NCI-H1417 treated with DMSO at 0.1 percent for 48 hours (cell line): ENCODE measurements around the gene SNRNP40.
A peak's percentile ranks its signal among the peaks of the same experiment; 100 is the strongest.
"Not testable (repeated sequence)": the region's sequence is repeated elsewhere in the genome, so short reads cannot be mapped to it uniquely, and the experiment has no call there.

Experiments used
- DNase-seq: peaks from one replicate; lab custom pipeline; 2025; lab: John Stamatoyannopoulos, UW

The SNRNP40 gene

GRCh38 chr1:31296486-31297276 is at the start of gene SNRNP40, which contains the start of gene ZCCHC17:
Gene SNRNP40 (minus strand): TSS chr1:31296788. CDS start chr1:31296751, 37 bp downstream.
Gene ZCCHC17 (plus strand): TSS chr1:31297032. CDS start chr1:31310099, 13,067 bp downstream.
- peak; percentile 98 for DNase-seq

- no peak for DNase-seq
These were observed 49.0 kb upstream of the SNRNP40 start for GRCh38 chr1:31345635-31346034.

- no peak for DNase-seq
These were observed 47.9 kb upstream of the SNRNP40 start for GRCh38 chr1:31344503-31344902.

DNA sequence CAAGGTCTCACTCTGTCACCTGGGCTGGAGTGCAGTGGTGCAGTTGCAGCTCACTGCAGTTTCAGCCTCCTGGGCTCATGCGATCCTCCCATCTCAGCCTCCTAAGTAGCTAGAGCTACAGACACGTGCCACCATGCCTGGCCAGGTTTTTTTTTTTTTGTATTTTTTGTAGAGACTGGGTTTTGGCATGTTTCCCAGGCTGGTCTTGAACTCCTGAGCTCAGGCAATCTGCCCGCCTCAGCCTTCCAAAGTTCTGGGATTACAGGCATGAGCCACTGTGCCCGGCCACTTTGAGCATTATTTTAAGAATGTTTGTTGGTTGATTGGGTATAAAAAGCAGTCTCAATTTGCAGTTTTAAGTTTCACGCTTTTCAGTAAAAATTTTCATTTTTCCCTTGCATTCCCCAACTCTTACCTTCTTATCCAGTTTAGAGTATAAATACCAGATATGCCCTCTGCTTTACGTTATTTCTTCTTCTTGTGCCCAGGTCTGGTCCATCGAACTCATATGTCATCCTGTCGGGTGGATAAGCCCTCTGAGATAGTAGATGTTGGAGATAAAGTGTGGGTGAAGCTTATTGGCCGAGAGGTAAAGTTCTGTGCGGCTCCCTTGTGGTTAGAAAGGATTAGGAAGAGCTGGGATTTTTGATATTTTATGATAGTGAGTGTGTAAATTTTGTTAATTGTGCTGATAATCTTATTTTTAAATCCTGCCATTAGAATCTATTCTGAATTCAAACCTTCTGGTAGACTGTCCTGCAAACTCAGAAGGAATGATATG is 40.3 kb upstream of the SNRNP40 start:
- no peak for DNase-seq

DNA sequence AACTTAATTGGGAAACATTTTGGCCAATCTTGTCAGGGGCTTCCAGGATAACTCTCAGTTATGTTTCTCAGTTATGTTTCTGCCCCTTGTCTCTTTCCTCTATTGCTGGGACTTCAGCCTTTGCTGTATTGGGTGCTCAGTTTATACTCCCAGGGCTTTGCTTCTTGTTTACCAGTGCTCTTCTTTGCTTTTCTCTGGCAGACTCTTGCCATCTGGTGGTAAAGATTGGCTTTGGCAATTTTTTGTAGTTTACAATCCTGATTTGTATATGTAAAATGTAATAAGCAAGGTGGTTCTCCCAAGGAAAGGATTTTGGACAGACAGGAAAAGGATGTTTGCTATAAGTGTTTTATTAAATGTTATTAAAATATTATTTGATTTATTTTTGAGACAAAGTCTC is 38.4 kb upstream of the SNRNP40 start:
- peak; percentile 50 for DNase-seq

- no peak for DNase-seq
These were observed 30.8 kb upstream of the SNRNP40 start for GRCh38 chr1:31327381-31327780.

GRCh38 chr1:31326461-31326860 is 29.9 kb upstream of the SNRNP40 start:
- no peak for DNase-seq

GRCh38 chr1:31324992-31325391 is 28.4 kb upstream of the SNRNP40 start:
- DNase-seq = no peak

- DNase-seq = no peak
These were observed 27.5 kb upstream of the SNRNP40 start for GRCh38 chr1:31324093-31324492.

DNA sequence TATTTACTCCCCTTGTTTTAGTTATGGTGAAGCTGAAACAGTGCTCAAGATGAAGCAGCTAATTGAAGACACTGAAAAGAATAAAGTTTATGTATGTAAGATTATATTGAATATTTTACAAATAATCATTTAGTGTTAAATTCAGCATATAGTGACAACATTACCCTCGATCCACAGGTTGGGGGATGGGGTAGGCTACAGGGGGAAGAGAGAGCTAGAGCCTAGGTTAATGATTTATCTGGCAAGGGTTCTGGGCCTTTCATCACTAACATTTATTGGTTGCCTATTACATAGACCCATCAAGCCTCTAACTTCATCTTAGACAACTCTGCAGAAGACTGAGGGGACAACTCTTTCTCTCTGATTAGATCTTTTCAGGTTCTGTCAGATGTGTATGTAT is 21.6 kb upstream of the SNRNP40 start:
- no peak for DNase-seq

GRCh38 chr1:31315902-31316301 is 19.3 kb upstream of the SNRNP40 start:
- peak; percentile 7 for DNase-seq

- DNase-seq = no peak
These were observed 13.6 kb upstream of the SNRNP40 start for GRCh38 chr1:31310198-31310597.

DNA sequence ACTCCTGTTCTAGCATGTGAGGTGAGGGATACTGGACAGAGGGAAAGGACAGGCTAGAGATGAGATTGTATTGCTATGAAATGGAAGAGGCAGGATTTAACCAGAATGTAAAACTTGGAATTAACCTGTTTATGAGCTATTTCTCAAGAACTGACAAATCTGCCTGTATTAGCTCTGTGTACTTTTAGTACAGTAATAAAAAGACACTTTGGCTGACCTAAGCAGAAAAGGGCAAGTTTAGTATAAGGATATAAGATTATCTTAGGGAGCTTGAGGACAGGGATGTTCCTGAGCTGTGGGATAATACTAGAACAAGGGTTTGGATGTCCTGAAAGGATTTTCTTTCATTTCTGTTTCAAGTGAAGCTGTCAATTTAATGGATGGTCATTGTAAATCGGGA is 11.4 kb upstream of the SNRNP40 start:
- no peak for DNase-seq

DNA sequence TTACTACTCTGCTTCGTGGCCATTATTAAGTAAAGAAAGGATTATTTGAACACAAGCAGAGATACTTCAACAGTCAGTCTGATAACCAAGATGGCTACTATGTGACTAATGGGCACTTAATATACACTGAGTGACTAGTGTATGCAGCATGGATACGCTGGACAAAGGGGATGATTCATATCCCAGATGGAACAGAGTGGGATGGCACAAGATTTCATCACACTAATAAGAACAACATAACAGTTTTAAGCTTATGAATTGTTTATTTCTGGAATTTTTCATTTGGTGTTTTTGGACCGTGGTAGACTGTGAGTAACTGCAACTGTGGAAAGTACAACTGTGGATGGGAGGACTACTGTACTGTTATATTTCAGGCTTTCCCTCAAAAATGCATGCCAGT is 9.7 kb upstream of the SNRNP40 start:
- DNase-seq = no peak

GRCh38 chr1:31302709-31303441 is 6.3 kb upstream of the SNRNP40 start:
- DNase-seq = no peak

GRCh38 chr1:31300193-31300592 is 3.6 kb upstream of the SNRNP40 start:
- no peak for DNase-seq

DNA sequence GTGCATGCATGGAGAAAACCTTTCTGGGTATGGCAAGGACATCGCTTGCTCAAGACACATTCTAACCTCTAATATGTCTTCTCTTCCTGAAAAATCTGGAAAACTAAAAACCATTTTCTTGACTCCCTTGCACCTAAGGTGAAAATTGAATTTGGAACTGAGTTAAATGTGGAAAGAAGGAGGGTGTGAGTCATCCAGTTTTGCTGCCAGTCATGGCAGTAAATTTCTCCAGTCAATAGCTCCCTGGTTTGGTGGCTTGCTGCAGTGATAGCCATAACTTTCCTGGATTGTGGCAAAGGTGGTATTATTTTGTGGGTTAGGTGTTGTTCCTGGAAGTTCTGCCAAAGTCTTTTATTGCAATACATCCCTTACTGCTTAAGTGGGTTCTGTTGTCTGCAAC is 2.8 kb upstream of the SNRNP40 start:
- DNase-seq = no peak

DNA sequence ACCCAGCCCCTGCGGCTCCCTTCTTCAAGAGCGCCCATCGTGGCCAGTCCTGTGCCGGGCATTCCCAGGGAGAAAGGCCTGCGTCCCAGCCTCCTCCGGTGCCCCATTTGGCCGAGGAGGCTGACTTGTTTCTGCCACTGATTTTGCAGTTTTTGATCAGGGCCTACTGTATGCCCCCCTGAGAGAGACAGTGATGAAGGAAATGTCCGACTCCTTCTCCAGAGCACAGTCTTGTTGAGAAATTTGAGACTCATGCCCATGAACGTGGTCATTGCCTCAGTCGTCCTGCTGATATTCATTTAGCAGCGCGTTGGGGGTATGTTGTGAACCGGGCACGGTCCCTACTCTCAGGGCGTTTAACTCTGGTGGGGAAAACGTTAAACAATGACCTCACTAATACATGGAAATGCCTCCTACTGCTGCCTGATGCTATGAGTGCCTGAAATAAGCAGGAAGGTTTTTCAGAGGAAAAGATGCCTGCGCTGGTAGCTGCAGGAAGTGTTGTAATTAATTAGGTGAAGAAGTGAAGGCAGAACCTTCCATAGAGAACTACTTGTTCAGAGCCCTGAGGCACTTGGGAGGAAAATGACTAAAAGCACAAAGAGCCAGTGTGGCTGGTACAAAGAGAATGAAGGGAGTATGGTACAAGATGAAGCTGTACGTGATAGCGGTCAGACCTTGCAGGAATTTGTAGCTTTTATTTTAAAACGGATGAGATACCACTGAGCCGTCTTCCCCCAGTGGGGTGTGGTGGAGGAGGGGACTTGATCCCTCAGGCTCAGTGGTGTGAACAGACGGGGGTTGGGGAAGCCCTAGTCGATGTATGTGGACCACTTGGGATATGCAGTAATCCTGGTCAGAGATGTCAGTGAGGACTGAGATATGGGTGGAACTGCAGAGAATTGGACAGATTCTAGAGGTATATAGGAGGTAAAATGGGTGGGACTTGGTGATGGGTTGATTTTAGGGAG is 974 bp upstream of the SNRNP40 start:
- no peak for DNase-seq

DNA sequence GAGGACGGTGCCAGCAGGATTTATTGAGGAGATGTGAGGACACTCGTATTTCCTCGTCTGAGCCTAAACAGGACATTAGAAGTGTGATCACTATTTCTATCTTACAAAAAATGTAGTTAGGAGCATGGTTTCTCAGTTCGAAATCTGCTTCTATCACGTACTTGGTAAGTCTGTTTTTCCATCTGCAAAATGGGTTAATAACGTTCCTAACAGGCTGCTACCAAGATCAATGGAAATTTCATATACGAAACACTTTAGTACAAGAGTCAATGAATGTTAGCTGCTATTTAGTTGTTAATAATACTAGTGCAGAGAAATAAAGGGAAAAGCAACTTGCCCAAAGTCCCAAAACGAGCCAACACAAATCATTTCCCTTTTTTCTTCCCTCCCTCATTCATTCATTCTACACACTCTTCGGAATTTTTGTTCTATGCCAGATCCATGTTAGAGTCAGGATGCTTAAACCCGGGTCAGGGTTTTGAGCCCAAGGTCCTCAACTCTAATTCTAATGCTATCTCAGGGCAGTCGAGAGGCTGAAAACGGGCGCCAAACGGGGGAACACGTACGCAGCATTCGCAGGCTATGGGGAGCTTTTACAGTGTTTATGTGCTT is 608 bp downstream of the SNRNP40 start:
- no peak for DNase-seq

GRCh38 chr1:31289021-31289420 is 7.6 kb downstream of the SNRNP40 start:
- no peak for DNase-seq

DNA sequence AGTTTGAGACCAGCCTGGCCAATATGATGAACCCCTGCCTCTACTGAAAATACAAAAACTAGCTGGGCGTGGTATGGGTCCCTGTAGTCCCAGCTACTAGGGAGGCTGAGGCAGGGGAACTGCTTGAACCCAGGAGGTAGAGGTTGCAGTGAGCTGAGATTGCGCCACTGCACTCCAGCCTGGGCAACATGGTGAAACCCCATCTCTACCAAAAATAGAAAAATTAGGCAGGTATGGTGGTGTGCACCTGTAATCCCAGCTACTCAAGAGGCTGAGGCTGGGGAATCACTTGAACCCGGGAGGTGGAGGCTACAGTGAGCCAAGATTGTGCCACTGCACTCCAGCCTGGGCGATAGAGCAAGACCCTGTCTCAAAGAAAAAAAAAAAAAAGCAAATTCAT is 8.8 kb downstream of the SNRNP40 start:
- DNase-seq = not testable (repeated sequence)
